BLaER1 (cell line): ENCODE results near the gene NPTX1.
A peak's percentile ranks its signal among the peaks of the same experiment; 100 is the strongest.

Experiments used
- H3K27ac ChIP-seq: shearing (Covaris generic); formaldehyde crosslinking; 2 replicates; pipeline ENCODE4 v1.8.1; 2022
- H3K27me3 ChIP-seq: shearing (Covaris generic); formaldehyde crosslinking; 2 replicates; pipeline ENCODE4 v1.8.1; 2022
- H3K36me3 ChIP-seq: shearing (Covaris generic); formaldehyde crosslinking; 2 replicates; pipeline ENCODE4 v1.8.1; 2022
- H3K4me1 ChIP-seq: shearing (Covaris generic); formaldehyde crosslinking; 2 replicates; pipeline ENCODE4 v1.8.1; 2022
- H3K4me2 ChIP-seq: shearing (Covaris generic); formaldehyde crosslinking; 2 replicates; pipeline ENCODE4 v1.8.1; 2022
- H3K4me3 ChIP-seq: shearing (Covaris generic); formaldehyde crosslinking; 2 replicates; pipeline ENCODE4 v1.8.1; 2022
- H3K9ac ChIP-seq: shearing (Covaris generic); formaldehyde crosslinking; 2 replicates; pipeline ENCODE4 v1.8.1; 2022
- H3K9me3 ChIP-seq: shearing (Covaris generic); formaldehyde crosslinking; 2 replicates; pipeline ENCODE4 v1.8.1; 2022
- H4K20me1 ChIP-seq: shearing (Covaris generic); formaldehyde crosslinking; 2 replicates; pipeline ENCODE4 v1.8.1; 2022
- Cebpa-rat ChIP-seq: shearing (Covaris generic); IDR thresholded peaks from 2 replicates; pipeline ENCODE4 v1.8.1; 2022

Gene NPTX1

DNA sequence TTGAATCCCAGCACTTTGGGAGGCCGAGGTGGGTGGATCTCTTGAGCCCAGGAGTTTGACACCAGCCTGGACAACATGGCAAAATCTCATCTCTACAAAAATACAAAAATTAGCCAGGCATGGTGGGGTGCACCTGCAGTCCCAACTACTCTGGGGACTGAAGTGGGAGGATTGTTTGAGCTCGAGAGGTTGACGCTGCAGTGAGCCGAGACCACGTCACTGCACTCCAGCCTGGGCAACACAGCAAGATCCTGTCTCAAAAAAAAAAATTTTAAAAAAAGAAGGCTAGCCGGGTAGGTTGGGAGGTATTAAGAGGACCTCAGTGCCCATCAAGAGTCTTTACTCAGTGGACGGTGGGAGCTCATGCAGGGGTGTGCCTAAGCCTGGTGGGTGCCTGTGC is 3.8 kb upstream of the NPTX1 start:
- H3K9ac ChIP-seq, result no peak overlapping the region
- no peak overlapping the region for H3K4me3 ChIP-seq
- no peak overlapping the region; the same call in 1 of the 2 replicates for H3K4me2 ChIP-seq
- H3K27me3 ChIP-seq, result peaks cover 74% of the 10 kb centered on the region
- peaks cover 38% of the 10 kb centered on the region for H4K20me1 ChIP-seq
- no peak for TF ChIP-seq Cebpa-rat
- peaks cover 81% of the 10 kb centered on the region for H3K4me1 ChIP-seq
- H3K27ac ChIP-seq, result no peak overlapping the region
- H3K36me3 ChIP-seq, result no peaks in the 10 kb centered on the region
- H3K9me3 ChIP-seq, result no peaks in the 10 kb centered on the region

DNA sequence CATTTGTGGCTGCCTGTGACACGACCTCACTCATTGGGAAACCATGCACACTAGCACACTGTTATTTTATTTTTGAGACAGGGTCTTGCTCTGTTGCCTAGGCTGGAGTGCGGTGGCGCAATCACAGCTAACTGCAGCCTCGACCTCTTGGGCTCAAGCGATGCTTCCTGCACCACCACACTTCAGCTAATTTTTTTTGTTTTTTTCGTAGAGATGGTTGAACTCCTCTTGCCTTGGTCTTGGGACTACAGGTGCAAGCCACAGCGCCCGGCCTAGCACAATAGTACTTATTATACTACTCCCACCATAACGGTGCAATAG is 2.8 kb upstream of the NPTX1 start:
- peaks cover 49% of the 10 kb centered on the region for H4K20me1 ChIP-seq
- H3K9ac ChIP-seq, result no peak overlapping the region
- 0 out of 2 replicates have a peak, but pooled peaks have one; percentile 36 for TF ChIP-seq Cebpa-rat
- H3K4me1 ChIP-seq, result peaks cover 81% of the 10 kb centered on the region
- H3K4me3 ChIP-seq, result no peak overlapping the region
- H3K27me3 ChIP-seq, result peaks cover 85% of the 10 kb centered on the region
- no peak overlapping the region for H3K4me2 ChIP-seq
- H3K36me3 ChIP-seq, result no peaks in the 10 kb centered on the region
- no peak overlapping the region for H3K27ac ChIP-seq
- H3K9me3 ChIP-seq, result no peaks in the 10 kb centered on the region

DNA sequence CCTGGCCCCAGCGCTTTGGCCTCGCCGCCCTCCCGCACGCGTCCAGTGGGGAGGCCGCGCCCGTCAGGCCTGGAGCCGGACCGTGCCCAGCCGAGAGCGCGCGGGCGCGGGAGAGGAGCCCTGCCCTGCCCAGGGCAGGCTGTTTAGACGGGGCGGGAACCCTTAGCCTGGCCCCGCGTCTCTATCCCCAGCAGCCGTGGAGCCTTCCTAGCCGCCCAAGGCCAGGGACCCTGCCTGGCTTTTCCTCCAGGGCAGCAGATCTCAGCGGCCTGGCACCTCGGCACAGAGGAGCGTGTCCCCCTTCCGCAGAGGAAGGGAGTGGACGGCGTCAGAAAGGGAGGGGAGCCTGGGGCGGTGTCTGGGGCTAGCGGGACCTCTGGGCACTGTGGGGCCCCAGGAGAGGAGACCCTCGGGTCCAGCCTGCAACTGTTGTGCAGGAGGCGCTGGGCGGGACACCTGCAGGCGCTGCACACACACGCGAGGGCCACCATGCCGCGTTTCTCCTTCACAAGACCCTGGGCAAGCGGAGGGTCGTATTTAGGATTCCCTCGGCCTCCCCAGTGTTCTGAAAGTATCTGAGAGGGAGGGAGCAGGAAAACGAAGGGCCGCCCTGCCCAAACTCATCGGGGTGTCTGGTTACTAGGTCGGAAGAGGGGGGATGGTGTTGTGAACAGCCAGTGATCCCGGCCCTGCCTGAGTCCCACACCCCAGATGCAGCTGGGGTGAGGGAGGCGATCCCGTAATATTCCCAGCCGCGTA is 2.3 kb upstream of the NPTX1 start:
- Histone ChIP-seq H3K9me3 (no peaks in the 10 kb centered on the region), H3K36me3 (no peaks in the 10 kb centered on the region), H3K9ac (no peak overlapping the region), H4K20me1 (peaks cover 54% of the 10 kb centered on the region), H3K4me1 (peaks cover 80% of the 10 kb centered on the region), H3K27ac (no peak overlapping the region), H3K4me2 (peak overlapping the region; percentile 86; the same call in 1 of the 2 replicates), H3K27me3 (peaks cover 90% of the 10 kb centered on the region), H3K4me3 (peak overlapping the region; percentile 38; the same call in 1 of the 2 replicates)
- TF ChIP-seq Cebpa-rat, result no peak

DNA sequence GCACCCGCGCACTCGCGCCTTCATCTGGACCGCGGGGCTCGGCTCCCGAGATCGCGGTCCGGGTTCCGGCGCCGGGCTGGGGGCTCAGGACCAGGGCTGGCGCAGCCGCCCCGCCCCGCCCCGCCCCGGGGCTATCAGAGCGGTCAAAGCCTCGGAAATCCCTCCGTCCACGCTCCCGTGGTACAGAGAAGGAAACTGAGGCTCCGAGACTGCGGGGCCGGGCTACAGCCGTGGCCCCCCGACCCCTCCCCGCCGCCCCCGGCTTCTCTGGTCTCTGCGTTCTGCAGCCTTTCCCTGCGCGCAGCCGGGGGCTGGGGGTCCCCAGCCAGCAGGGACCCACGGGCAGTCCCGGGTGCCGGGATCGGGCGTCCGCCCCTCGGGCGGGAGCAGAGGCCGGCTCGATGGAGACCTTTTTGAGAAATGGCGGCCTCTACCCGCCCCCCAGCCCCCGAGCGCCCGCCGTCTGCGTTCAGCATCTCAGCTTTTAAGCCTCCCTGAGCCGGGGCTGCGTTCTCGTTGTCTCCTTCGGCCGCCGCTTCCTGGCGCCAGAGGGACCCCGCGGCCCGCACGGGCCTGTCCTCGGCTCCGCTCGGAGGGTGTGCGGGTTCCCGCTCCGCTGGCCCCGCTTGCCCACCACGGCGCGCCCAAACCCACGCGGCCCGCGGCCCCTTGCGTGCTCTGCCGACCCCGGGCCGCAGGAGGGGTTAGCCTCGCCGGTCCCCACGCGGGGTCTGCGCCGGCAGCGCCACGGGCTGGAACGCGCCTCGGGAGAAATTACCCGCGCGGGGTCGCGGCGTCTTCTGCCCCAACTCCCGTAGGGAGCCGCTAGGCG is 1.5 kb upstream of the NPTX1 start:
- no peak for TF ChIP-seq Cebpa-rat
- Histone ChIP-seq H3K9ac (no peak overlapping the region), H3K4me1 (peaks cover 75% of the 10 kb centered on the region), H4K20me1 (peaks cover 62% of the 10 kb centered on the region), H3K4me2 (peak overlapping the region; percentile 86), H3K36me3 (no peaks in the 10 kb centered on the region), H3K4me3 (peak overlapping the region; percentile 61), H3K9me3 (no peaks in the 10 kb centered on the region), H3K27me3 (peaks cover 98% of the 10 kb centered on the region), H3K27ac (no peak overlapping the region)

DNA sequence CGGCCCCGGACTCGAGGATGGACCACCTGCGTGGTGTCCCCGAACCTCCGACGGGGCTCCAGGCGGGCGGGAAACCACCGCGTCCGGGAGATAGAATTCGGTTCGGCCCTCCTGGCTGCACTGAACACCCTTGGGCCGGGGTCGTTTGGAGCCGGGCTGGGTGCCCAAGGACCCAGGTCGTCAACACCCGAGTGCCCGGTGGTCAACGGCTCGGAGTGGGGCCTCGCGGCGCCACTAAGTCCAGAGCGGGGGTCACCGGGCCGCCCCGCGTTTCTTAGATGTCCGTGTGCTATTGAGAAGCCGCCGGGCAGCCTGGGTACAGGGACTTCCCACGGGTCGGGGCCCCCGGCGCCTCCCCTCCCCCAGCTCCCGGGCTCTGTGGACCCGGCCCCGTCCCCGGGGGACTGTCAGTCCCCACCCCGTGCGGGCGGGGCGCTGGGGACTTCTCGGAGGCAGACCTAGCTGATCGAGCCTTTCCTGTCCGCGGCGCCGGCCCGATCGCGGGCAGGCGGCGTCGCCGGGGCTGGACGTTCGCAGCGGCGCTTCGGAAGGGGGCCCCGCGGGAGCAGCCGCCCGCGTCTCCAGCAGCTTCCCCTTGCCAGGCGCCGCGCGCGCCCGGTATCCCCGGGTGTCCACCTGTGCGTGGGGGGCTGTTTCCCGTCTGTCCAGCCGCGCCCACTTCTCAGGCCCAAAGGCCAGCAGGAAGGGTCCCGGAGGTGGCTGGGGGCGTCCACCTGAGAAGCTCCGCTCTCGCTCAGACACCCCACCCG is 655 bp upstream of the NPTX1 start:
- peak overlapping the region; percentile 86 for H3K4me2 ChIP-seq

DNA sequence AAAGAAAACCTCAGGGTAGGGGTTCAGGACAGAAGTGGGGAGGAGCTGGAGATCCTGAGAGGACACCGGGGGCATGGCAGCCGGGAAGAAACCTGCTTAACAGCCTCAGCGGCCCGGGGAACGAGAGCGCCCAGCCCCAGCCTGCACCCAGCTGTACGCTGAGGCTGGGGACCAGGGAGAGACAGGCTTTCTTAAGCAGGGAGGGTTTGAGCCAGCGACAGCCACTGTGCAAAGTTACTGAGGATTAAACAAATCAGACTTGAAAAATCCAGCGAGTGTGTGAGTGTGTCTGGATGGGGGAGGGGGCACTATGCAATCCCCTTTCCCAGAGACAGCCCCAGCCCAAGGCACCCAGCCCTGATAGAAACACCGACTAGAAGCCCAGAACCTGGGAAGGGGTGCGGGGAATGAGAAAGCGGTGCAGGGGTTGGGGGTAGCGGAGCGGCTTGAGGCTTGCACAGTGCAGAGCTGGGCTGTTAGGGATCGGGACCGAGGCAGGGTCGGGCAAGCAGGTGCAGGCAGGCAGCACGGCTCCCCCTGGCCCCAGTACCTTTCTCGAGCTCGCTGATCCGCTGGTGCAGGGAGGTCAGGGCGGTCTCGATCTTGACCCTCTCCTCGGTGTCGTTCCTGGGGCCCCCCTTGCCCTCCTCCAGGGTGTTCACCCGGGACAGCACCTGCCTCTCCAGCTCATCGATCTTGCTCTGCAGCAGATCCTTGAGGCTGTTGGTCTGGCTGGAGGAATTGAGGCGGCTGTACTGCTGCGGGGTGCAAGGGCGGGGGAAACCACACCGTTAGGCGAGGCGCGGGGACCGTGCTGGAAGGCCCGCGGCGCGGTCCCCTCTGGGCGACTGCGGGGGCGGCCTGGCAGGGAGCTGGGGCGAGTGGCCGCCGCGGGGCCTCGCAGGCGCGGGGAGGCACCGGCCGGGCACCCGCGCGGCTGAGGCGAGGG is 1.2 kb downstream of the NPTX1 start:
- Histone ChIP-seq H4K20me1 (peaks cover 65% of the 10 kb centered on the region), H3K4me1 (peaks cover 61% of the 10 kb centered on the region), H3K36me3 (no peaks in the 10 kb centered on the region), H3K9me3 (no peaks in the 10 kb centered on the region), H3K27me3 (peaks cover 100% of the 10 kb centered on the region), H3K4me2 (peak overlapping the region; percentile 82), H3K9ac (no peak overlapping the region), H3K27ac (no peak overlapping the region), H3K4me3 (peak overlapping the region; percentile 4; the same call in 1 of the 2 replicates)
- TF ChIP-seq Cebpa-rat, result no peak

More for the DNA sequence above, 655 bp upstream of the NPTX1 start:
- Histone ChIP-seq H3K9ac (no peak overlapping the region), H4K20me1 (peaks cover 65% of the 10 kb centered on the region), H3K4me1 (peaks cover 71% of the 10 kb centered on the region), H3K36me3 (no peaks in the 10 kb centered on the region), H3K4me3 (peak overlapping the region; percentile 61), H3K27me3 (peaks cover 100% of the 10 kb centered on the region), H3K9me3 (no peaks in the 10 kb centered on the region), H3K27ac (no peak overlapping the region)
- TF ChIP-seq Cebpa-rat, result no peak

DNA sequence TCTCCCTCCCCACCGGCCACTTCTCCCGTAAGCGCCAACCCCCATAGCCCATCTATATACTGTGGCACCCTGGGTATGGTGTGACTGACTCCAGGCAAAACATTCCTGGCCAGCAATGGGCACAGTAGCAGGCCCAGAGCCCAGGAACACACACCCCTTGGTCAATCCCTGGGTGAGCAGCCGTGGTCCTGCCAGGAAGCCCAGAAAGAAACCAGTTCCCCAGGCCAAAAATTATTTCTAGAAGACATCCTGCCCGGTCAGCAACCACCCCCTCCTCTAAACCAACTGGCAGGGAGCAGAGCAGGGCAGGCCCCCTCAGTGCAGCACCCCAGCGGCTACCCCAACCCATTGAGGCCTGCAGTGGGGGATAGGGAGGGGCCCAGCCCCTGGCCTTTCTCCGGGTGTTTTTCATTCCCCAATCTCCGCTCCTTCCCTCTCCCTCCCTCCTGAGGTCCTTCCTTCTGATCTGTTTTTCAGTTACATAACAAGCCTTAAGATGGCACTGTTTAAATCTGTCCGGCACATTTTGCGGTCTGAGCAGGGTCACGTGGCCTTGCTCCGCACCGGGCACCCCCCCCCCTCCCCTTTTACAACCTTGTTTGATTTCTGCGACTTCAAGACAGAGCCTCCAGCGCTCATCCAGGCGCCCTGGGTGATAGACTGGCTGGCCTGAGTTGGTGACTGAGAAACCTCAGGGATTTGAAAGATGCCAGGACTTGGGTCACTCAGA is 2.0 kb downstream of the NPTX1 start:
- H3K36me3 ChIP-seq, result no peaks in the 10 kb centered on the region
- TF ChIP-seq Cebpa-rat, result no peak
- H4K20me1 ChIP-seq, result peaks cover 69% of the 10 kb centered on the region
- H3K27me3 ChIP-seq, result peaks cover 100% of the 10 kb centered on the region
- no peak overlapping the region for H3K9ac ChIP-seq
- H3K4me1 ChIP-seq, result peaks cover 62% of the 10 kb centered on the region
- no peaks in the 10 kb centered on the region for H3K9me3 ChIP-seq
- H3K27ac ChIP-seq, result no peak overlapping the region
- H3K4me2 ChIP-seq, result peak overlapping the region; percentile 82
- peak overlapping the region; percentile 4; the same call in 1 of the 2 replicates for H3K4me3 ChIP-seq

DNA sequence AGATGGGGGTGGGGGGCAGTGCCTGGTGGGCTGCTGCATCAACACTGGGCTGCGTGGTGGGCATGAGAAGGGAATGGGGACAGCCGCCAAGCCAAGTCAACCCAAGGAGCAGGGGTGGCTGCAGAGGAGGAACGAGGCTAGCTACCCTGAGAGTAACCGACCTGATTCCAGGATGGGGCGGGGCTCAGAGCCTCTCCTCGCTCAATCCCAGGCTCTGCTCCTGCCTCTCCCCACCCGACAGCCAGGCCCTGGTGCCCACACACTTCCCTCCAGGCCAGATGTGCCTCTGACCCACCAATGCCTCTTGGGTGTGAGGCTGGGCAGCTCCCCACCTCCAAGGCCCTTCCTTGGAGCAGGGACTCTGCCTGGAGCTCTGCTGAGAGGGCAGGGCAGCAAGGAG is 2.7 kb downstream of the NPTX1 start:
- Histone ChIP-seq H3K27ac (no peak overlapping the region), H3K27me3 (peaks cover 100% of the 10 kb centered on the region), H3K9me3 (no peaks in the 10 kb centered on the region), H3K4me3 (no peak overlapping the region), H3K9ac (no peak overlapping the region), H3K36me3 (no peaks in the 10 kb centered on the region), H3K4me2 (peak overlapping the region; percentile 82; the same call in 1 of the 2 replicates), H4K20me1 (peaks cover 67% of the 10 kb centered on the region), H3K4me1 (peaks cover 65% of the 10 kb centered on the region)
- no peak for TF ChIP-seq Cebpa-rat
